ENCODE measurements around the gene PRR22. TPM values are rescaled to one million over a fixed set of nuclear protein-coding genes. Genes with fewer than 3 reads are reported as not detected.
"Not testable (repeated sequence)": the region's sequence is repeated elsewhere in the genome, so short reads cannot be mapped to it uniquely, and the experiment has no call there.

The PRR22 gene
- total RNA-seq, 2 experiments from 2014 or later, result 2.1 to 6.0 TPM

GRCh38 chr19:5744999-5745398 lies 39.5 kb downstream of the PRR22 start:
- H3K27ac Mint-ChIP-seq; DNase-seq; H3K27me3 Mint-ChIP-seq; H3K36me3 Mint-ChIP-seq; ATAC-seq; H3K9me3 Mint-ChIP-seq (ENCODE audit: low read depth); H3K4me1 Mint-ChIP-seq; H3K4me3 Mint-ChIP-seq; CTCF ChIA-PET: not testable (repeated sequence)

GRCh38 chr19:5743630-5744029 lies 40.9 kb downstream of the PRR22 start:
- peaks cover 5% of the 10 kb centered on the region for H3K27me3 Mint-ChIP-seq
- H3K27ac Mint-ChIP-seq, result no peak overlapping the region
- H3K9me3 Mint-ChIP-seq (ENCODE audit: low read depth), result no peaks in the 10 kb centered on the region
- H3K4me3 Mint-ChIP-seq, result no peak overlapping the region
- CTCF ChIA-PET, result no interaction called here
- ATAC-seq, result no peak
- H3K36me3 Mint-ChIP-seq, result no peaks in the 10 kb centered on the region
- no peaks in the 10 kb centered on the region for H3K4me1 Mint-ChIP-seq
- DNase-seq, result no peak

- Mint-ChIP-seq H3K4me3 (no peak overlapping the region), H3K9me3 (ENCODE audit: low read depth) (no peaks in the 10 kb centered on the region), H3K27me3 (peaks cover 3% of the 10 kb centered on the region), H3K4me1 (no peaks in the 10 kb centered on the region), H3K36me3 (no peaks in the 10 kb centered on the region), H3K27ac (no peak overlapping the region)
- CTCF ChIA-PET, result no interaction called here
- no peak for DNase-seq
- ATAC-seq, result no peak
Measured at GRCh38 chr19:5742051-5742450, 42.5 kb downstream of the PRR22 start.

- Mint-ChIP-seq H3K27me3 (peaks cover under 1% of the 10 kb centered on the region), H3K36me3 (no peaks in the 10 kb centered on the region), H3K9me3 (ENCODE audit: low read depth) (no peaks in the 10 kb centered on the region), H3K4me1 (no peaks in the 10 kb centered on the region), H3K4me3 (no peak overlapping the region), H3K27ac (no peak overlapping the region)
- no peak for ATAC-seq
- DNase-seq, result no peak
- CTCF ChIA-PET, result no interaction called here
Measured at GRCh38 chr19:5738423-5738822, 46.1 kb downstream of the PRR22 start.

DNA sequence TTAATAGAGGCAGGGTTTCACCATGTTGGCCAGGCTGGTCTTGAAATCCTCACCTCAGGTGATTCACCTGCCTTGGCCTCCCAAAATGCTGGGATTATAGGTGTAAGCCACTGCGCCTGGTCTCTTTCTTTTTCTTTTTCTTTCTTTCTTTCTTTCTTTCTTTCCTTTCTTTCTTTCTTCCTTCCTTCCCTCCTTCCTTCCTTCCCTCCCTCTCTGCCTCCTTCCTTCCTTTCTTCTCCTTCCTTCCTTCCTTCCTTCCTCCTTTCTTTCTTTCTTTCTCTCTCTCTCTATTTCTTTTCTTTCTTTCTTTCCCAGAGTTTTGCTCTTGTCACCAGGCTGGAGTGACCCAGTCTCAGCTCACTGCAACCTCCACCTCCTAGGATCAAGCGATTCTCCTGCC lies 51.4 kb downstream of the PRR22 start:
- H3K4me3 Mint-ChIP-seq; ATAC-seq; CTCF ChIA-PET; H3K4me1 Mint-ChIP-seq; H3K27me3 Mint-ChIP-seq; DNase-seq; H3K27ac Mint-ChIP-seq; H3K36me3 Mint-ChIP-seq; H3K9me3 Mint-ChIP-seq (ENCODE audit: low read depth): not testable (repeated sequence)

Other genes starting within 250 kb of the PRR22 start
- under 1 TPM; 0.28 to 0.79 TPM for gene TINCR, start 216.8 kb downstream of the PRR22 start, total RNA-seq
- gene SAFB2, start 162.0 kb downstream of the PRR22 start, total RNA-seq, result 100 to 1,000 TPM; 110 to 125 TPM
- gene SAFB, start 161.7 kb downstream of the PRR22 start, total RNA-seq, result 100 to 1,000 TPM; 134 to 152 TPM
- gene MICOS13, start 104.2 kb downstream of the PRR22 start, total RNA-seq, result 10 to 100 TPM; 49.1 to 49.7 TPM
- gene HSD11B1L, start 103.7 kb downstream of the PRR22 start, total RNA-seq, result 1 to 10 TPM; 1.0 to 2.4 TPM
- gene RPL36, start 94.5 kb downstream of the PRR22 start, total RNA-seq, result 1,000 to 10,000 TPM in 1 of 2 experiments, 100 to 1,000 TPM in 1; 976 to 1,078 TPM
- 100 to 1,000 TPM; 134 to 141 TPM for gene LONP1, start 64.6 kb downstream of the PRR22 start, total RNA-seq
- not detected for gene CATSPERD, start 64.1 kb downstream of the PRR22 start, total RNA-seq
- 10 to 100 TPM; 53.0 to 64.0 TPM for gene DUS3L, start 6.4 kb upstream of the PRR22 start, total RNA-seq
- not detected for gene NRTN, start 20.3 kb upstream of the PRR22 start, total RNA-seq
- not detected for gene FUT6, start 55.0 kb upstream of the PRR22 start, total RNA-seq
- not detected for gene FUT3, start 66.7 kb upstream of the PRR22 start, total RNA-seq
- gene FUT5, start 85.8 kb upstream of the PRR22 start, total RNA-seq, result not detected
- gene NDUFA11, start 119.0 kb upstream of the PRR22 start, total RNA-seq, result 100 to 1,000 TPM; 214 to 217 TPM
- 1 to 10 TPM; 5.1 to 7.0 TPM for gene VMAC, start 120.1 kb upstream of the PRR22 start, total RNA-seq
- 10 to 100 TPM in 1 of 2 experiments, 1 to 10 TPM in 1; 7.3 to 11.7 TPM for gene CAPS, start 129.5 kb upstream of the PRR22 start, total RNA-seq
- 100 to 1,000 TPM in 1 of 2 experiments, 10 to 100 TPM in 1; 97.8 to 108 TPM for gene RANBP3, start 193.4 kb upstream of the PRR22 start, total RNA-seq

All from activated CD8-positive, alpha-beta memory T cell treated with anti-CD3 and anti-CD28 coated beads, Interleukin-2, amount 10 ng/mL, durations not matched to agents 7 days and 5 days (primary cell).